HepG2 (cell line): Measurements from ENCODE around the gene AATF. TPM values are rescaled to one million over a fixed set of nuclear protein-coding genes. Genes with fewer than 3 reads are reported as not detected.

Experiments used
- ATAC-seq: fragments of 200-7000 bp; cut with Tn5 transposase; 3 replicates; pipeline ENCODE4 v1.9.1; 2020; ENCODE audit warnings: mild to moderate bottlenecking, moderate library complexity
- BruUV-seq: library from RNA; stranded (reverse); fragments of 400-500 nt; replicated peaks from 2 replicates; lab custom pipeline; 2021; lab: Mats Ljungman, UMichigan
- CTCF ChIA-PET: fragments of 300-600 bp; formaldehyde crosslinking; extraction: SDS; loops from one replicate; lab custom pipeline; 2021; ENCODE audit warnings: low total read pairs, inconsistent platforms, low intra/inter-chr PET ratio; lab: Yijun Ruan, JAX
- POLR2A ChIA-PET: fragments of 350-600 bp; sonication (Branson Sonifier 250); formaldehyde crosslinking; loops from one replicate; lab custom pipeline; 2020; ENCODE audit warnings: antibody characterized with exemption, inconsistent platforms; lab: Yijun Ruan, JAX
- DNase-seq: peaks from one replicate; pipeline ENCODE4 v3.0.0-alpha.2; 2015; ENCODE audit warnings: low spot score
- FAIRE-seq: peaks from 3 replicates; lab custom pipeline; 2011; peaks lifted over from hg19 to GRCh38; lab: Jason Lieb, UNC
- H2AFZ ChIP-seq: one replicate; pipeline ENCODE4 v1.6.1; 2011; ENCODE audit warnings: low read length, inconsistent platforms
- H3K27ac ChIP-seq: fragments of 300-600 bp; 3 replicates; pipeline ENCODE4 v1.8.0; 2011; ENCODE audit warnings: mixed run types, mild to moderate bottlenecking, mixed read lengths, low read length, inconsistent platforms; ENCODE audit not compliant: insufficient read depth; ENCODE audit errors: extremely low read length
- H3K27me3 ChIP-seq, 2 experiments: fragments of 200-600 bp in 1 of 2; 2 replicates in 1 of 2; 3 replicates in 1 of 2; pipeline versions ENCODE4 v1.6.0 to v1.8.0; 2011; ENCODE audit warnings: low read length in 2 of 2, mild to moderate bottlenecking in 2 of 2, moderate library complexity in 2 of 2, inconsistent platforms in 1 of 2; ENCODE audit not compliant: insufficient read depth in 2 of 2, control insufficient read depth in 1 of 2
- H3K36me3 ChIP-seq, 2 experiments: fragments of 200-600 bp in 1 of 2; replicated peaks in 1 of 2; 2 replicates in 1 of 2; 3 replicates in 1 of 2; pipeline versions ENCODE4 v1.5.1 to v1.8.0; 2011; ENCODE audit warnings: low read length in 2 of 2, inconsistent platforms in 1 of 2; ENCODE audit not compliant: insufficient read depth in 2 of 2, control insufficient read depth in 1 of 2
- H3K4me1 ChIP-seq: 2 replicates; pipeline ENCODE4 v1.5.1; 2012; ENCODE audit warnings: low read length, inconsistent platforms; ENCODE audit not compliant: insufficient read depth
- H3K4me2 ChIP-seq: 2 replicates; pipeline ENCODE4 v1.6.0; 2011; ENCODE audit warnings: low read depth, low read length, inconsistent platforms
- H3K4me3 ChIP-seq, 3 experiments: fragments of 200-600 bp in 1 of 3; sonication (generic), shearing (Covaris generic) in 1 of 3; replicated peaks in 1 of 3; 2 replicates each; pipeline ENCODE4 v1.5.1; 2011 to 2016; ENCODE audit warnings: low read length in 3 of 3, inconsistent platforms in 2 of 3, low read depth in 2 of 3, mild to moderate bottlenecking in 2 of 3, control low read depth in 1 of 3, mixed read lengths in 1 of 3; ENCODE audit not compliant: insufficient read depth in 1 of 3
- H3K79me2 ChIP-seq: one replicate; pipeline ENCODE4 v1.6.1; 2011; ENCODE audit warnings: low read length, inconsistent platforms; ENCODE audit not compliant: insufficient read depth
- H3K9ac ChIP-seq: 2 replicates; pipeline ENCODE4 v1.6.0; 2011; ENCODE audit warnings: mild to moderate bottlenecking, low read depth, low read length, inconsistent platforms; ENCODE audit not compliant: insufficient read depth
- H3K9me3 ChIP-seq: 2 replicates; pipeline ENCODE4 v1.5.1; 2012; ENCODE audit warnings: mild to moderate bottlenecking, low read length
- H4K20me1 ChIP-seq: 2 replicates; pipeline ENCODE4 v1.6.0; 2011; ENCODE audit warnings: inconsistent platforms, mild to moderate bottlenecking, low read length, moderate library complexity; ENCODE audit not compliant: insufficient read depth
- ZNF274 ChIP-seq: sonication (generic); formaldehyde crosslinking; IDR thresholded peaks from 2 replicates; pipeline ENCODE4 v1.5.1; 2020; ENCODE audit warnings: mild to moderate bottlenecking, missing genetic modification reagents
- ZNF451 ChIP-seq: sonication (generic); formaldehyde crosslinking; IDR thresholded peaks from 2 replicates; pipeline ENCODE4 v1.5.0; 2020; ENCODE audit warnings: mild to moderate bottlenecking, missing genetic modification reagents
- ZSCAN29 ChIP-seq: sonication (generic); formaldehyde crosslinking; conservative IDR thresholded peaks from 2 replicates; pipeline ENCODE4 v1.4.0; 2020; ENCODE audit warnings: mild to moderate bottlenecking, missing genetic modification reagents
- WGBS: methylation state at CpG from one replicate; pipeline ENCODE4 v1.1.6; 2017; ENCODE audit warnings: low lambda C conversion rate; 5-methylcytosine and 5-hydroxymethylcytosine counted together
- in situ Hi-C: cut with HindIII; loops from 2 replicates; pipeline ENCODE4 v1.10.0; 2017; ENCODE audit warnings: low pct_unique_long_range_greater_than_20kb; ENCODE audit not compliant: extremely low pct_ligation_motif_present
- intact Hi-C: fragments of 100-400 bp; cut with micrococcal nuclease; formaldehyde crosslinking; loops from one replicate; pipeline ENCODE4 v1.10.0; 2022; ENCODE audit not compliant: unreplicated experiment
- polyA plus RNA-seq, 8 experiments: library from polyadenylated mRNA; depleted of rRNA in 3 of 8; stranded (reverse) in 7 of 8; unstranded in 1 of 8; fragments of >200 nt; fragmentation: Illumina TruSeq in 4 of 8; extraction: Trizol in 4 of 8; gene quantifications; 2 replicates each; pipeline versions ENCODE4 v1.2.1 to v1.2.3, GENCODE V29; 2011 to 2016; ENCODE audit warnings: low read depth in 4 of 8, missing spikeins in 1 of 8, mixed read lengths in 1 of 8; ENCODE audit not compliant: insufficient read depth in 1 of 8
- total RNA-seq, 5 experiments: library from RNA; depleted of rRNA; stranded (reverse); fragments of >200 nt; fragmentation: Illumina TruSeq; extraction: Trizol; gene quantifications; 2 replicates each; pipeline ENCODE4 v1.2.3, GENCODE V29; 2016; ENCODE audit warnings: low read depth in 1 of 5

Gene AATF
- total and polyA plus RNA-seq, 2 of the 13 experiments (the other 11 are each of a cell fraction or from before 2014, with no cell fraction given), result 9.1 to 53.3 TPM

GRCh38 chr17:37065486-37066321, 117.0 kb downstream of the AATF start:
- TF ChIP-seq ZNF451 (CRISPR knock-in tag), result no peak
- peaks cover 2 to 31% of the 10 kb centered on the region in 2 experiments; a peak in 4 of 5 replicates for H3K27me3 ChIP-seq
- no peak for DNase-seq
- no peak for FAIRE-seq
- no peak; the same call in 2 of the 3 replicates for ATAC-seq
- H3K4me2 ChIP-seq, result no peak overlapping the region
- no peaks in the 10 kb centered on the region for H3K36me3 ChIP-seq
- no peak overlapping the region for H3K9ac ChIP-seq
- in situ Hi-C loops, result loop anchor here (10.0 kb wide), 1 partner anchor 431 kb away; no protein-coding TSS in a partner anchor
- H3K4me3 ChIP-seq, result no peak overlapping the region
- H3K9me3 ChIP-seq, result no peaks in the 10 kb centered on the region
- H3K4me1 ChIP-seq, result peaks cover 40% of the 10 kb centered on the region
- H2AFZ ChIP-seq, result no peak overlapping the region
- POLR2A ChIA-PET, result no interaction called here
- CTCF ChIA-PET, result no interaction called here
- no peak overlapping the region for H3K27ac ChIP-seq
- no peaks in the 10 kb centered on the region for H4K20me1 ChIP-seq
- WGBS, result 32% methylated on average over 12 of the region's 23 CpGs
- BruUV-seq, result no TSS peak
- intact Hi-C loops, result no loop called here
- no peaks in the 10 kb centered on the region for H3K79me2 ChIP-seq

GRCh38 chr17:37066322-37067255, 117.8 kb downstream of the AATF start:
- Histone ChIP-seq H3K36me3 (no peaks in the 10 kb centered on the region), H2AFZ (no peak overlapping the region), H3K4me3 (no peak overlapping the region), H4K20me1 (no peaks in the 10 kb centered on the region), H3K4me1 (peaks cover 36% of the 10 kb centered on the region), H3K27me3 (peaks cover 2 to 31% of the 10 kb centered on the region in 2 experiments; a peak in 4 of 5 replicates), H3K9me3 (no peaks in the 10 kb centered on the region), H3K9ac (no peak overlapping the region), H3K79me2 (no peaks in the 10 kb centered on the region), H3K4me2 (no peak overlapping the region), H3K27ac (no peak overlapping the region)
- ChIA-PET POLR2A (interaction anchor here (1.7 kb wide), 1 partner anchor 14 kb away, joined by 3 read pairs; no protein-coding TSS in a partner anchor), CTCF (no interaction called here)
- in situ Hi-C loops (loop anchor here (10.0 kb wide), 1 partner anchor 432 kb away; no protein-coding TSS in a partner anchor), intact Hi-C loops (no loop called here)
- TF ChIP-seq ZSCAN29 (CRISPR knock-in tag), result 0 out of 2 replicates have a peak, but pooled peaks have one; percentile 7
- TF ChIP-seq ZNF274 (CRISPR knock-in tag), result no peak
- no peak for ATAC-seq
- WGBS, result 85% methylated on average over 16 of the region's 25 CpGs
- no TSS peak for BruUV-seq
- FAIRE-seq, result no peak
- no peak for DNase-seq
